Measurements from ENCODE around the gene CATSPERD. TPM values are rescaled to one million over a fixed set of nuclear protein-coding genes. Genes with fewer than 3 reads are reported as not detected.

Gene CATSPERD
- total RNA-seq, 1 experiment from 2014 or later, result not detected

DNA sequence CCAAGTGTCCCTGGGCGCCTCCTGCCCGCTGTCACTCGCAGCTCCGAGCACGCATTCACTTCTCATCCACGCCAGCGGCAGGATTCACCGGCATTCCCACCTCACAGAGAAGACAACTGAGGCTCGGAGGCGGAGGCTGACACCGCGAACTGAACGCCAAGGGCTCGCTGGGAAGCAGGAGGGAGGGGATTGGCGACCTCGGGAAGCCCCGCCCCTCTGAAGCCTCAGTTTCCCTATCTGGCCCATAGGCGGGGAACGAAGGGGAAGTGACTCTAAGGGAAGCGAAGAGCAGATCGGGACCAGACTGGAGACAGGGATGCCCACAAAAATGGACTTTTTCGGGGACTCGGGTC lies 40.4 kb upstream of the CATSPERD start:
- Histone ChIP-seq H3K36me3 (ENCODE audit: low read depth, low read length) (no peaks in the 10 kb centered on the region), H3K4me2 (ENCODE audit: low read length) (peak overlapping the region; percentile 92), H3K4me1 (ENCODE audit: insufficient read depth, low read length) (peaks cover 8% of the 10 kb centered on the region; the same call in 1 of the 2 replicates), H3K9me2 (replicated peaks; ENCODE audit: low read length) (no peaks in the 10 kb centered on the region), H3K9me3 (ENCODE audit: low read length) (no peaks in the 10 kb centered on the region), H3K79me2 (ENCODE audit: low read length) (peaks cover 13% of the 10 kb centered on the region), H3F3A (ENCODE audit: low read length, unreplicated experiment) (no peaks in the 10 kb centered on the region), H3K27ac (ENCODE audit: low read length) (peak overlapping the region; percentile 32), H3K4me3 (ENCODE audit: low read length) (peak overlapping the region; percentile 79), H3K9ac (ENCODE audit: low read length) (peak overlapping the region; percentile 88), H3K27me3 (ENCODE audit: low read length) (no peaks in the 10 kb centered on the region), H4K20me1 (ENCODE audit: low read length) (no peaks in the 10 kb centered on the region), H2AFZ (ENCODE audit: low read length) (peak overlapping the region; percentile 74)
- no peak for TF ChIP-seq EZH2phosphoT487 (IDR thresholded peaks at IDR 0.05; ENCODE audit: borderline replicate concordance, low read length)
- no peak for TF ChIP-seq EZH2 (IDR thresholded peaks at IDR 0.05; ENCODE audit: low read length, unreplicated experiment)
- TF ChIP-seq, protein P1, sequence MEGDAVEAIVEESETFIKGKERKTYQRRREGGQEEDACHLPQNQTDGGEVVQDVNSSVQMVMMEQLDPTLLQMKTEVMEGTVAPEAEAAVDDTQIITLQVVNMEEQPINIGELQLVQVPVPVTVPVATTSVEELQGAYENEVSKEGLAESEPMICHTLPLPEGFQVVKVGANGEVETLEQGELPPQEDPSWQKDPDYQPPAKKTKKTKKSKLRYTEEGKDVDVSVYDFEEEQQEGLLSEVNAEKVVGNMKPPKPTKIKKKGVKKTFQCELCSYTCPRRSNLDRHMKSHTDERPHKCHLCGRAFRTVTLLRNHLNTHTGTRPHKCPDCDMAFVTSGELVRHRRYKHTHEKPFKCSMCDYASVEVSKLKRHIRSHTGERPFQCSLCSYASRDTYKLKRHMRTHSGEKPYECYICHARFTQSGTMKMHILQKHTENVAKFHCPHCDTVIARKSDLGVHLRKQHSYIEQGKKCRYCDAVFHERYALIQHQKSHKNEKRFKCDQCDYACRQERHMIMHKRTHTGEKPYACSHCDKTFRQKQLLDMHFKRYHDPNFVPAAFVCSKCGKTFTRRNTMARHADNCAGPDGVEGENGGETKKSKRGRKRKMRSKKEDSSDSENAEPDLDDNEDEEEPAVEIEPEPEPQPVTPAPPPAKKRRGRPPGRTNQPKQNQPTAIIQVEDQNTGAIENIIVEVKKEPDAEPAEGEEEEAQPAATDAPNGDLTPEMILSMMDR (conservative IDR thresholded peaks at IDR 0.05; ENCODE audit: low read depth, low read length), result no peak
- ATAC-seq (peak; percentile 9), DNase-seq (no peak)
- ChIA-PET POLR2A (ENCODE audit: unreplicated experiment) (no interaction called here), CTCF (no interaction called here)
- BruUV-seq (replicated peaks), result TSS peak; percentile 75
- intact Hi-C loops (cut with micrococcal nuclease), result loop anchor here (10.0 kb wide), 2 partner anchors 115 to 1855 kb away; partner anchors contain the start of genes DUS3L and PNPLA6

DNA sequence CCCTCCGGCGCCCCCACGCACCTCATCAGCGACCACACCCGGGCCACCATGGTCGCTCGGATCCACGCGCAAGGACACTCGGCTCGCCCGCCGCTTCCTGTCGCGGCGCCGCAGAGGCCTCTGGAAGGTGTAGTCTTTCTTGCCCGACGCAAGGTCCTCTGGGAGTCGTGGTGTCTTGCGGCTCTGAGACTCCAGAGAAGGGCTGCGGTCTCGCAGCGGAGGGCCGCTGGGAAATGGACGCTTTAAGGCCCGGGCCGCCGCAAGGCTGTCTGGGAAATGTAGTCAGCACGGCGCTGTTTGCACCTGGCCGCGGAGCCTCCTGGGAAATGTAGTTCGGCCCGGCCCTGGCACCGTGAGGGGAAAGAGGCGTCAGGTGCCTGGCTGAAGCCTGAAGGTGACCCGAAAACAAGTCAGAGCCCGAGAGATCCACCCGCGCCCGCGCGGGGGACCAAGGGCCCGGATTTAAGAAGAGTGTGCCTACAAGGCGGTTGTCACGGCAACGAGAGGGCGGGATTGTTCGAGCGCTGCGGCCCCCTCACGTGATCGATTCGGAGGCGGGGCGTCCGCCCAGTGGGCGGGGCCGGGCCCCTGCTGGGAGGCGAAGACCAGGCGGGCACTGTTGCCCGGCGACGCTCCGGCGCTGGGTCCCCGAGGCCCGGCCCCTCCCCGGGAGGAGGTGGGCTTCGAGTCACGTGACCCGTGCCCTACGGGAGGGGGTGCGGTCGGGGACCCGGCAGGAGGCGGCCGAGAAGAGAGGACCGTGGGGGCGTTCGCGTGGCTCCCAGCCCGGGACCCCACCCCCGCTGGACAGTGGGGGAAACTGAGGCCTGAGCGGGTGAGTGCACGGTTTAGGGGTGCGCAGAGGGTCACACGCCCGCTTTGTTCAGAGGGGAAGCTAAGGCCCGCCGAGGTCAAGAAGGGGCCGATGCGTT lies 39.7 kb upstream of the CATSPERD start, which contains the start of the genes HSD11B1L and MICOS13:
TSS of gene HSD11B1L (plus strand) at position 591 of the 932 bp plus-strand sequence. CDS start 3,806 bp downstream, outside the sequence.
TSS of gene MICOS13 (minus strand) at position 80 of the 932 bp plus-strand sequence. CDS start at position 50, 30 bp downstream.
- Histone ChIP-seq H2AFZ (ENCODE audit: low read length) (peak within 1 kb of the TSS; percentile 83), H3K4me2 (ENCODE audit: low read length) (peak within 1 kb of the TSS; percentile 92), H3F3A (ENCODE audit: low read length, unreplicated experiment) (no peaks in the 10 kb centered on the region), H3K9me3 (ENCODE audit: low read length) (no peaks in the 10 kb centered on the region), H3K27ac (ENCODE audit: low read length) (peak within 1 kb of the TSS; percentile 32), H3K9me2 (replicated peaks; ENCODE audit: low read length) (no peaks in the 10 kb centered on the region), H3K4me1 (ENCODE audit: insufficient read depth, low read length) (peaks cover 8% of the 10 kb centered on the region; the same call in 1 of the 2 replicates), H3K27me3 (ENCODE audit: low read length) (no peaks in the 10 kb centered on the region), H3K79me2 (ENCODE audit: low read length) (peaks cover 13% of the 10 kb centered on the region), H3K36me3 (ENCODE audit: low read depth, low read length) (no peaks in the 10 kb centered on the region), H4K20me1 (ENCODE audit: low read length) (no peaks in the 10 kb centered on the region), H3K4me3 (ENCODE audit: low read length) (peak within 1 kb of the TSS; percentile 79), H3K9ac (ENCODE audit: low read length) (peak within 1 kb of the TSS; percentile 88)
- no TSS peak for BruUV-seq (replicated peaks)
- peak; percentile 98 for ATAC-seq
- CTCF ChIA-PET, result no interaction called here
- intact Hi-C loops (cut with micrococcal nuclease), result loop anchor here (10.0 kb wide), 2 partner anchors 114 to 1854 kb away; partner anchors contain the start of genes DUS3L and PNPLA6
- POLR2A ChIA-PET (ENCODE audit: unreplicated experiment), result no interaction called here
- peak; percentile 99 for DNase-seq
- TF ChIP-seq EZH2phosphoT487 (IDR thresholded peaks at IDR 0.05; ENCODE audit: borderline replicate concordance, low read length), result no peak
- TF ChIP-seq, protein P1 (conservative IDR thresholded peaks at IDR 0.05; ENCODE audit: low read depth, low read length), result no peak
- TF ChIP-seq EZH2 (IDR thresholded peaks at IDR 0.05; ENCODE audit: low read length, unreplicated experiment), result no peak
